ENCODE data around the gene VWCE.
"Not testable (repeated sequence)": the region's sequence is repeated elsewhere in the genome, so short reads cannot be mapped to it uniquely, and the experiment has no call there.

VWCE gene

GRCh38 chr11:61245284-61245964 is 49.7 kb downstream of the VWCE start:
- H3F3A ChIP-seq (ENCODE audit: control insufficient read depth, insufficient read depth) = not testable (repeated sequence)

GRCh38 chr11:61241526-61241925 is 53.6 kb downstream of the VWCE start:
- H3K4me3 ChIP-seq (ENCODE audit: low read length) = not testable (repeated sequence)

More at GRCh38 chr11:61245284-61245964, 49.7 kb downstream of the VWCE start:
- not testable (repeated sequence) for H3K27ac ChIP-seq (ENCODE audit: low read depth, low read length); H3K9me2 ChIP-seq (replicated peaks; ENCODE audit: control insufficient read depth, low read length); H3K4me3 ChIP-seq (ENCODE audit: low read length); H3K4me2 ChIP-seq (ENCODE audit: low read length); H3K79me2 ChIP-seq (ENCODE audit: control insufficient read depth, low read length); H3K36me3 ChIP-seq (ENCODE audit: control insufficient read depth, low read length); H3K4me1 ChIP-seq (ENCODE audit: control insufficient read depth, low read length); H4K20me1 ChIP-seq (ENCODE audit: control insufficient read depth, insufficient read depth, low read depth, low read length); H3K27me3 ChIP-seq (ENCODE audit: control insufficient read depth, low read length); H3K9me3 ChIP-seq (ENCODE audit: control insufficient read depth, insufficient read depth, low read length)

GRCh38 chr11:61240875-61241274 is 54.2 kb downstream of the VWCE start, which contains the start of gene PGA5:
Gene PGA5, plus strand, starts transcription at chr11:61241175. Its CDS starts 52 bp downstream, at chr11:61241227.
- H3K4me1 ChIP-seq (ENCODE audit: control insufficient read depth, low read length); H3K9me2 ChIP-seq (replicated peaks; ENCODE audit: control insufficient read depth, low read length); H3K4me3 ChIP-seq (ENCODE audit: low read length); H3K4me2 ChIP-seq (ENCODE audit: low read length); H3K79me2 ChIP-seq (ENCODE audit: control insufficient read depth, low read length); H3K27me3 ChIP-seq (ENCODE audit: control insufficient read depth, low read length); H3K27ac ChIP-seq (ENCODE audit: low read depth, low read length); H3F3A ChIP-seq (ENCODE audit: control insufficient read depth, insufficient read depth); H4K20me1 ChIP-seq (ENCODE audit: control insufficient read depth, insufficient read depth, low read depth, low read length); H3K36me3 ChIP-seq (ENCODE audit: control insufficient read depth, low read length); H3K9me3 ChIP-seq (ENCODE audit: control insufficient read depth, insufficient read depth, low read length): not testable (repeated sequence)

More at GRCh38 chr11:61241526-61241925, 53.6 kb downstream of the VWCE start:
- not testable (repeated sequence) for H3K36me3 ChIP-seq (ENCODE audit: control insufficient read depth, low read length); H3K9me3 ChIP-seq (ENCODE audit: control insufficient read depth, insufficient read depth, low read length); H3K79me2 ChIP-seq (ENCODE audit: control insufficient read depth, low read length); H3K9me2 ChIP-seq (replicated peaks; ENCODE audit: control insufficient read depth, low read length); H3K27me3 ChIP-seq (ENCODE audit: control insufficient read depth, low read length); H3F3A ChIP-seq (ENCODE audit: control insufficient read depth, insufficient read depth); H3K27ac ChIP-seq (ENCODE audit: low read depth, low read length); H3K4me2 ChIP-seq (ENCODE audit: low read length); H4K20me1 ChIP-seq (ENCODE audit: control insufficient read depth, insufficient read depth, low read depth, low read length); H3K4me1 ChIP-seq (ENCODE audit: control insufficient read depth, low read length)

- H3K36me3 ChIP-seq (ENCODE audit: control insufficient read depth, low read length); H3K27ac ChIP-seq (ENCODE audit: low read depth, low read length); H3K4me1 ChIP-seq (ENCODE audit: control insufficient read depth, low read length); H3K27me3 ChIP-seq (ENCODE audit: control insufficient read depth, low read length); H3K9me2 ChIP-seq (replicated peaks; ENCODE audit: control insufficient read depth, low read length); H3K79me2 ChIP-seq (ENCODE audit: control insufficient read depth, low read length); H3K4me3 ChIP-seq (ENCODE audit: low read length); H3F3A ChIP-seq (ENCODE audit: control insufficient read depth, insufficient read depth); H3K9me3 ChIP-seq (ENCODE audit: control insufficient read depth, insufficient read depth, low read length); H3K4me2 ChIP-seq (ENCODE audit: low read length); H4K20me1 ChIP-seq (ENCODE audit: control insufficient read depth, insufficient read depth, low read depth, low read length): not testable (repeated sequence)
These were observed 54.8 kb downstream of the VWCE start for GRCh38 chr11:61240288-61240687.

GRCh38 chr11:61237130-61237529 is 58.0 kb downstream of the VWCE start:
- not testable (repeated sequence) for H3K4me2 ChIP-seq (ENCODE audit: low read length); H3K4me1 ChIP-seq (ENCODE audit: control insufficient read depth, low read length); H3K9me2 ChIP-seq (replicated peaks; ENCODE audit: control insufficient read depth, low read length); H3F3A ChIP-seq (ENCODE audit: control insufficient read depth, insufficient read depth); H3K4me3 ChIP-seq (ENCODE audit: low read length); H4K20me1 ChIP-seq (ENCODE audit: control insufficient read depth, insufficient read depth, low read depth, low read length); H3K79me2 ChIP-seq (ENCODE audit: control insufficient read depth, low read length); H3K36me3 ChIP-seq (ENCODE audit: control insufficient read depth, low read length); H3K27me3 ChIP-seq (ENCODE audit: control insufficient read depth, low read length); H3K9me3 ChIP-seq (ENCODE audit: control insufficient read depth, insufficient read depth, low read length); H3K27ac ChIP-seq (ENCODE audit: low read depth, low read length)

GRCh38 chr11:61232548-61233145 is 62.5 kb downstream of the VWCE start:
- H3K27me3 ChIP-seq (ENCODE audit: control insufficient read depth, low read length); H3K9me2 ChIP-seq (replicated peaks; ENCODE audit: control insufficient read depth, low read length); H3K79me2 ChIP-seq (ENCODE audit: control insufficient read depth, low read length); H3K9me3 ChIP-seq (ENCODE audit: control insufficient read depth, insufficient read depth, low read length); H3K36me3 ChIP-seq (ENCODE audit: control insufficient read depth, low read length); H4K20me1 ChIP-seq (ENCODE audit: control insufficient read depth, insufficient read depth, low read depth, low read length); H3K4me3 ChIP-seq (ENCODE audit: low read length); H3K4me2 ChIP-seq (ENCODE audit: low read length); H3K4me1 ChIP-seq (ENCODE audit: control insufficient read depth, low read length); H3K27ac ChIP-seq (ENCODE audit: low read depth, low read length); H3F3A ChIP-seq (ENCODE audit: control insufficient read depth, insufficient read depth): not testable (repeated sequence)

- H3K4me1 ChIP-seq (ENCODE audit: control insufficient read depth, low read length); H3K4me2 ChIP-seq (ENCODE audit: low read length); H3K9me2 ChIP-seq (replicated peaks; ENCODE audit: control insufficient read depth, low read length); H3F3A ChIP-seq (ENCODE audit: control insufficient read depth, insufficient read depth); H3K9me3 ChIP-seq (ENCODE audit: control insufficient read depth, insufficient read depth, low read length); H3K27me3 ChIP-seq (ENCODE audit: control insufficient read depth, low read length); H3K36me3 ChIP-seq (ENCODE audit: control insufficient read depth, low read length); H3K79me2 ChIP-seq (ENCODE audit: control insufficient read depth, low read length); H3K27ac ChIP-seq (ENCODE audit: low read depth, low read length); H4K20me1 ChIP-seq (ENCODE audit: control insufficient read depth, insufficient read depth, low read depth, low read length); H3K4me3 ChIP-seq (ENCODE audit: low read length): not testable (repeated sequence)
These were observed 63.5 kb downstream of the VWCE start for GRCh38 chr11:61231585-61231984.

- H3K4me3 ChIP-seq (ENCODE audit: low read length); H3F3A ChIP-seq (ENCODE audit: control insufficient read depth, insufficient read depth): not testable (repeated sequence)
These were observed 64.1 kb downstream of the VWCE start for GRCh38 chr11:61231033-61231432.

More at GRCh38 chr11:61231033-61231432, 64.1 kb downstream of the VWCE start:
- H3K4me2 ChIP-seq (ENCODE audit: low read length); H3K36me3 ChIP-seq (ENCODE audit: control insufficient read depth, low read length); H3K9me2 ChIP-seq (replicated peaks; ENCODE audit: control insufficient read depth, low read length); H3K9me3 ChIP-seq (ENCODE audit: control insufficient read depth, insufficient read depth, low read length); H3K27me3 ChIP-seq (ENCODE audit: control insufficient read depth, low read length); H4K20me1 ChIP-seq (ENCODE audit: control insufficient read depth, insufficient read depth, low read depth, low read length); H3K27ac ChIP-seq (ENCODE audit: low read depth, low read length); H3K79me2 ChIP-seq (ENCODE audit: control insufficient read depth, low read length); H3K4me1 ChIP-seq (ENCODE audit: control insufficient read depth, low read length): not testable (repeated sequence)
